HL-60/S4 (cell line): ENCODE results near the gene ZBTB42.

ENCODE experiments used
- in situ Hi-C: fragments of 300-500 bp; cut with MboI; formaldehyde crosslinking; loops from 2 replicates; pipeline ENCODE4 v1.14.3; 2022; ENCODE audit warnings: low sequenced_read_pairs

Gene ZBTB42

DNA sequence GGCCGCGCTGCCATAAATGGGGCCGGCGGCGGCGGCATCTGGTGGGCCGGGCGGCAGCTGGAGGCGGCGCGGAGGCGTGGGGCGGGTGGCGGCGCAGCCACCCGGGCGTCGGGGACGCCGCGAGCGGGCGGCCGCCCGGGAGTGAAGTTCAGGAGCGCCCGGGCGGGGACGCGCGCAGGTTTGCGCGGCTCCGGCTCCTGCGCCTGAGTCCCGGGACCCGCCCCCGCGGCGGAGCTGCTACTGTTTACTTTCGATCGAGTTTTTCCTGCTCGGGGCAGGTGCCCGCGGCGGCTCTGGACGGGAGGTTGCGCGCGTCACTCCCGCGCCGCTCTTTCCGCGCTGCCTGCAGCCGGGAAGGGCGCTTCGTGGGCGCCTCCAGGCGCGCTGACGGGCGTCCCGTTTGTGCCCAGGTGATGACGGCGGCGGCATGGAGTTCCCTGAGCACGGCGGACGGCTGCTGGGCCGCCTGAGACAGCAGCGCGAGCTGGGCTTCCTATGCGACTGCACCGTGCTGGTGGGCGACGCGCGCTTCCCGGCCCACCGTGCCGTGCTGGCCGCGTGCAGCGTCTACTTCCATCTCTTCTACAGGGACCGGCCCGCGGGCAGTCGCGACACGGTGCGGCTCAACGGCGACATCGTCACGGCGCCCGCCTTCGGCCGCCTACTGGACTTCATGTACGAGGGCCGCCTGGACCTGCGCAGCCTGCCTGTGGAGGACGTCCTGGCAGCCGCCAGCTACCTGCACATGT is at the start of gene ZBTB42:
Gene ZBTB42 (plus strand): TSS at position 331 of the 749 bp plus-strand sequence. CDS start 97 bp downstream, at position 428.
- in situ Hi-C loops = no loop called here

DNA sequence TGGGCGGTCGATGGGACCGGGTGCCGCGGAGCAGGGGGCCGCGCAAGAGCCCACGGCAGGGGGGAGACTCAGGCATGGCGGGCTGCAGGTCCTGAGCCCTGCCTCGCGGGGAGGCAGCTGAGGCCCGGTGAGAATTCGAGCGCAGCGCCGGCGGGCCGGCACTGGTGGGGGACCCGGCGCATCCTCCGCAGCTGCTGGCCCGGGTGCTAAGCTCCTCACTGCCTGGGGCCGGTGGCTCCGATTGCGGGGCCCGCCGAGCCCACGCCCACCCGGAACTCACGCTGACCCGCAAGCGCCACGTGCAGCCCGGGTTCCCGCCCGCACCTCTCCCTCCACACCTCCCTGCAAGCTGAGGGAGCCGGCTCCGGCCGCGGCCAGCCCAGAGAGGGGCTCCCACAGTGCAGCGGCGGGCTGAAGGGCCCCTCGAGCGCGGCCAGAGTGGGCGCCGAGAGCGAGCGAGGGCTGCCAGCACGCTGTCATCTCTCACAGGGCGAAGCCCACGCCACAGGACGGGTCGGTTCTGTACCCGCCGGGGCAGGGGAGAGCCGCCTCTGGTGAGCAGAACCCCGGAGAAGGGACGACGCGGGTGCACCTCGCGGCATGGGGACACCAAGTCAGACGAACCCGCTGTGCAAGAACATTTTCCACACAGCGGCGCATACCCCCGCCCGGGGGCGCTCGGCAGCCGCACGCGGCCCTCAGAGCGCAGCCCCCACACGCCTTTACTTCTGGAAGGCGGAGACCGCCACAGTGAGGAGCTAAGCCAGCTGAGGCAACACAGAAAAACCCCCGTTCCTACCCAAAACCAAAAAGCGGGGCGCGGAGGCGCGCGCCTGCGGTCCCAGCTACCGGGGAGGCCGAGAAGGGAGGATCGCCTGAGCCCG is 49.1 kb upstream of the ZBTB42 start:
- in situ Hi-C loops = no loop called here

DNA sequence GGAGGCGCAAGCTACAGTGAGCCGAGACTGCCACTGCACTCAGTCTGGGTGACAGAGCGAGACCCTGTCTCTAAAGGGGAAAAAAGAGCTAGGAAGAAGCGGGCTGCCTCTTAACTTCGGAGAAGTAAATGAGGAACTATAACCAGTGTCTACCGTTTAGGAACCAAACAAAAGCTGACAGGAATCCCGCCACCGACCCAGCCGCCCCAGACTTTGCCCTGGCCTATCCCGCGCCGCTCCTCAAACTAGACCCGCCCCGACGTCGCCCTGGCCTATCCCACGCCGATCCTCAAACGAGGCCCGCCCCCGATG is 48.5 kb upstream of the ZBTB42 start:
- in situ Hi-C loops = no loop called here

DNA sequence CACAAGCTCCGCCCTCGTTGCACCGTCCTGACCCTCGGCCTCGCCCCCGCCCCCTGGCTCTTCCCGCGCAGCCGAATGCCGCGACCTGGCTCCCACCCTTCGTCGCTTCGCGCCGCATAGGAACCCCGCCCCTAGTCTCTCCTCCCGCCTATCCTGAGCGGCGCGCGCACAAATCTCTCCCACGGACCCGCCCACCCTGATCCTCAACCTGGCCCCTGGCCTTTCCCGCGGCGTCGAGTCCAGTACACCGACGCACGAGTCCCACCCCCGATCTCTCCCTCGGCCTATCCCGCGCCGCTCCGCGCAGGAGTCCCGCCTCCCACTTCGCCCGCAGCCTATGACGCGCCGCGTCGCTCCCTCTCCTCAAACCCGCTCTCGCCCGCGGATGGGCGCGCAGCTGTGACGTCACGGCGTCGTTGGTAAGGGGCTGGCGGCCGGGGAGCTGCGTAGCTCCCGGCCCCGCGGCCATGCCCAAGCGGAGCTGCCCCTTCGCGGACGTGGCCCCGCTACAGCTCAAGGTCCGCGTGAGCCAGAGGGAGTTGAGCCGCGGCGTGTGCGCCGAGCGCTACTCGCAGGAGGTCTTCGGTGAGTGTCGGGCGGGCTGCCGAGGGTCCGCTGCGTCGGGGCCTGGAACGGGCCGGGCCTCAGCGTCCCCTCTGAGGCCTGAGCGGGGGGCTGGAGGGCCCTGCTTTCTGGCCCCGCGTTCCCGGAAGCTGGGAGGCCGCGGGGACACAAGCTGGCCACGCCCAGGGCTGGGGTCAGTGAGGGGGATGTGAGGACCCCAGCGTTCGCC is 48.0 kb upstream of the ZBTB42 start, which contains the start of gene SIVA1:
Gene SIVA1 (plus strand): TSS at position 413 of the 793 bp plus-strand sequence. CDS start 55 bp downstream, at position 468.
- in situ Hi-C loops = no loop called here

DNA sequence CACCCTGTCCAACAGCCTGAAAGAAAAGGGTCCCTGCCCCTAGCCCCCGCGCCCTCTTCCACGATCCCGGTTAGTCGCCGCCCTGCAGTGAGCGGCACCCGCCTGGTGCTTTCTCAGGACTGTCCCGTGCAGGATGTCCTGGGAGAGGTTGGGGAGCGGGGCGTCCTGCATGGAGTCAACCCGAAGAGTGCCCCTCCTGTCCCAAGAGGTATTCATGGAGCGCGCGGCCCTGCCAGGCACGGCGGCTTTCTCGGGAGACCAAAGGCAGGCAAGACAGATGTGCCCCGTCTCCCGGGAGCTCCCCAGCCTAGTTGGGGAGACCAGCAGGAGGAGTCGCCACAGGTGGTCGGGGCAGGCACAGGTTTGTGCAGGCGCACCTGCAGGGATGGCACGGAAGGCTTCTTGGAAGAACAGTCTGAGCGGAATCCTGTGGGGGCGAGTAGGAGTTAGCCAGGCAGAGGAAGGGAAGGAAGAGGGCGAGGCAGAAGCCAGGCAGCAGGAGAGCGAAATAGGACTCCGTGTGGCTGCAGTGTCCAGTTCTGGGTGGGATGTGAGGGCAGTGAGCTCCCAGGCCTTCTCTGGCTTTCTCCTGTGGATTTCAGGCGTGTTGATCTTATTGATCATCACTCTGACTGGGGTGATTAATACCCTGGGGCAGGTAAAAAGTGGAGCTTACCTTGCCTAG is 47.2 kb upstream of the ZBTB42 start:
- in situ Hi-C loops = no loop called here

DNA sequence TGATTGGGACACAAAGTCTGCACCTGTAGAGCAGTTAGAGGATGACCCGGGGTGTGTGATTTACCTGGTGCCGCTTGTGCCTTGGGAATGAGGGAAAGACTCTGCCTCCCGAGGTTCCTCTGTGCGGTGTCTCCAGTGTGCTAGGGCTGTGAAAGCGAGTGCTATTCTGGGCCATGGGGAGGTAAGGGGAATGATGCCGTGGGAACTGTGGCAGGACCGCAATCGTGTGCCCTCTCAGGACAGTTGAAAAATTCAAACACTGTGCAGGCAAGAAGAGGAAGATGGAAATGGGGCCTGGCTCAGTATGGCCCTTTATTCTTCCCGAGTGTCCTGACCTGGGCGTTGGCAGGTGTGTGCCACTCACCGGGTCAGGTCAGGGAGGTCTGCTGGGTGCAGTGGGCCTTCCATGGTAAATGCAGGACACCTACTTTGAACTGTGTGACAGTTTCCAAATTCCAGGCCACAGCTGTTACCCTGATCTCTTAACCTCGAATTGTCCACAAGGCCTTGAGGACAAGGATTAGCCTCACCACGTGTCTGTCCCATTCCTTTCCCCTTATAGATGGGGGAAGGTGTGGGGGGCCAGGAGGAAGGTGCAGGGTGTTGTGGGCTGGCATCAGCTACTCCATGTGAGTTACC is 46.6 kb upstream of the ZBTB42 start:
- in situ Hi-C loops = no loop called here

DNA sequence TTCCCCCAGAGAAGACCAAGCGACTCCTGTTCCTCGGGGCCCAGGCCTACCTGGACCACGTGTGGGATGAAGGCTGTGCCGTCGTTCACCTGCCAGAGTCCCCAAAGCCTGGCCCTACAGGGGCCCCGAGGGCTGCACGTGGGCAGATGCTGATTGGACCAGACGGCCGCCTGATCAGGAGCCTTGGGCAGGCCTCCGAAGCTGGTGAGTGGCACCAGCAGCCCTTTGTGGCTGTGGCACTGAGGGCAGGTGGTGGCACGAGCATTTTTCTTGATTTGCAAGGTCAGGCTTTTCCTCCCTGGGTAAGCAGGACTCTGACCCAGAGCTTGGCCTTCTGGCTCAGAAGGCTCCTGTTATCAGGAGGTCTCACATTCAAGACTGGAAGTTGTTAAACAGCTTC is 45.3 kb upstream of the ZBTB42 start:
- in situ Hi-C loops = no loop called here

DNA sequence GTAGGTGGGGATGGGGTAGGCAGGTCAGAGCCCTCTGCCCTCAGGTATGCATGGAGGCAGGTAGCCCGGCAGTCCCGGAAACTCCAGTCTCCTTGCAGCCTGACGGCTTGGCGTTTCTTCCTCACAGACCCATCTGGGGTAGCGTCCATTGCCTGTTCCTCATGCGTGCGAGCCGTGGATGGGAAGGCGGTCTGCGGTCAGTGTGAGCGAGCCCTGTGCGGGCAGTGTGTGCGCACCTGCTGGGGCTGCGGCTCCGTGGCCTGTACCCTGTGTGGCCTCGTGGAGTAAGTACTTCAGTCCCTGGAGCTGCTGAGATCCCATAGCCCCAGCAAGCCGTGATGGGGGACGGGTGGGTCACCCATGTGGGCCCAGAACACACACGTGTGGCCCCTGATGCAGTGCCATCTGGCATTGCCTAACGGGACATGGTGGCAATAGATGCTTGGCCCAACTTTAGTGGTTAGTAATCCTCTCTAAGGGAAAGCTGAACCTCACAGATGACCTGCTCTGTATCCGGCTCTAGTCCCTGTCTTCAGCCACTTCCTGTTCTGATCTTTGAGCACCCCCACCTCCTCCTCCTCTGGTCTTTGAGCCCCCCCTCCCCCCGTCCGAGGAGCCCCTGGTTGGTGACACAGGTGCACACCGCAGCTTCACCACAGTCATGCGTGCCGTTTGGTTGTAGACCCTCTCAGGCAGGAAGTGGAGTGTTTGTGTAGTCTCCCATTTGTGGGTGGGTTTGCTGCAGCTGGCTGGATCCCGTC is 44.2 kb upstream of the ZBTB42 start:
- in situ Hi-C loops = no loop called here

DNA sequence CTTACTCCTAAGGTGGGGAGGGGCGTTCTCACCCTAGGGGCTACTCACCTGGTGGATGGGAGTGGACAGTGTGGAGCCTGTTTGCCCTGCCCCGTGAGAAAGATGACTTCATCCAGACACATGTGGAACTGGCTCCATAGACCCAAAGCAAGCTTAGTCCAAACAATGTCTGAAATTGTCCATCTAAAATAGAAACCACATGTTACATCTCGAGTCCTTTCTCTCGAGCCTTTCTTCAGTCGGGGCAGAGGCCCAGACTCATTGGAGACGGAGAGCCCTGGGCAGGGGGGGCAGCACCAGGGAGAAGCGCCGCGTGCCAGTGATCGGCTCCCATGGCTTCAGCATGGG is 43.7 kb upstream of the ZBTB42 start:
- in situ Hi-C loops = no loop called here

DNA sequence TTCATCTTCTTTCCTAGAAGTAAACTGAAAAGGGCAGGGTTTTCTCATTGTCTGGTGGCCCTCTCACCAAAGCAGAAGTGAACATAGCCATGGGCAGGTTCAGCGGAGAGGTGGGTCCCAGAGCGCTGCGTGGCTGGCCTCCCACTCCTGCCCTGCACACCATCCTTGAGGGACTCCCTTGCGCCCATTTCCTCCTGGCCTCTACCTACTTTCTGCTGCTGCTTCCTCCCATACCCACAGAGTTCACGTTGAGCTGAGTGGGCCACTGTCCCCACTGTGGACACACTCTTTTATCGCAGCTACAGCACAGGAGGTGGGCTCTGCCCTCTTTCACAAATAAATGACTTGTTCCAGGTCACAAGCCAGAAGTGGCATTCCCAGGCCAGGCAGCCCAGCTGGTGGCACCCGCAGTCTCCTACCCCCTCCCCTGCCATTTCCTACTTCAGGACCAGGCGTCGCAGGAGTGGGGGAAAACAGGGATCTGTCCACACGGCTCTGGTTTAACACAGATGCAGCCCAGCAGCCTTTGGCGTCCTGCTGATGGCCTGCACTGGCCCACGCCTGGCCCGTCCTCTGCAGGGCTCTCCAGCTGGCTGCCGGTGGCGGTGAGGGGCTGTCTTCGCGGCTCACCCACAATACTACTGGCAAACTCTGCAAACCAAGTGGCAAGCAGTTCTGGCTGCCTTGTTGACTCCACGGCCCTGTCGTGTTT is 43.1 kb upstream of the ZBTB42 start:
- in situ Hi-C loops = no loop called here

DNA sequence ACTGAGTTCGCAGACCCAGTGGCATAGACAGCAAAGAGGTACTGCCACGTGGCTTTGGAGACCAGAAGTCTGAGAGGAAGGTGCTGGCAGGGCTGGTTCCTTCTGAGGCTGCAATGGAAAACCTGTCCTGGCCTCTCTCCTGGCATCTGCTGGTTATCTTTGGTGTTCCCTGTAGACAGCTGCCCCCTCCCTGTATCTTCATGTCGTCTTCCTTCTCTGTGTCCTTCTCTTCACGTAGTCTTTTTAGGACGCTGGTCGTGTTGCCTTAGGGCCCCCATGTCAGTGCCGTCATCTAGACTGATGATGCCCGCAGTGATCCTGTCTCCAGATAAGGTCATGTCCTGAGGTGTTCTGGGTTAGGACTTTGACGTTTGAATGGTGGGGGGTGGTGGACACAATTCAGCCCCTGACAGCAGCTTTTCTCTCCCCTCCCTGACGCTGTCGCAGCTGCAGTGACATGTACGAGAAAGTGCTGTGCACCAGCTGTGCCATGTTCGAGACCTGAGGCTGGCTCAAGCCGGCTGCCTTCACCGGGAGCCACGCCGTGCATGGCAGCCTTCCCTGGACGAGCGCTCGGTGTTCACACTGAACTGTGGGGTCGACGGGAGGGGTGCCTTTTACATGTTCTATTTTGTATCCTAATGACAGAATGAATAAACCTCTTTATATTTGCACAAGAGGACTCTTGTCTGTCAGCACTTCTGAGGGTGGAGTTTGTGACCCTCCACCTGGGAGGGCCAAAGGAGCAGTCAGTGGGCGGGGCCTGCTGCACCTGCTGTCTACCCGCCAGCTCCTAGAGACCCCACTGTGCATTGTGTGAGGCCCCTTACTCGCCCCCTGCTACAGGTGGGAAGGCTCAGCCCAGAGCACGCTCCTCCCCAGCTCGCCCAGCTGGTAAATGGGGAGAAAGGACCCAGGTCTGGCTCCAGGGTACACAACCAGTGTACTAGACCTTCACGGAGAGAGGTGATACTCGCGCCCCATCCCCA is 41.6 kb upstream of the ZBTB42 start:
- in situ Hi-C loops = no loop called here

DNA sequence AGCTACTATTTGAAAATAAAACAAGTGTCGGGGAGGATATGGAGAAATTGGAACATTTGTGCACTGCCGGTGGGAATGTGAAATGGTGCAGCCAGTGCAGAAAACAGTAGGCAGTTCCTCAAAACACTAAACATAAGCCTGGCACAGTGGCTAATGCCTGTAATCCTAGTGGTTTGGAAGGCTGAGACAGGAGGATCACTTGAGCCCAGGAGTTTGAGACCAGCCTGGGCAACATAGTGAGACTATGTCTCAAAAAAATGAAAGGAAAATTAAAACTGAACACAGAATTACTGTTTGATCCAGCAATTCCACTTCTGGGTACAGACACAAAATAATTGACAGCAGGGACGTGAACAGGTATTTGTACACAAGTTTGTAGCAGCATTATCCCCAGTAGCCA is 35.4 kb upstream of the ZBTB42 start:
- in situ Hi-C loops = no loop called here

DNA sequence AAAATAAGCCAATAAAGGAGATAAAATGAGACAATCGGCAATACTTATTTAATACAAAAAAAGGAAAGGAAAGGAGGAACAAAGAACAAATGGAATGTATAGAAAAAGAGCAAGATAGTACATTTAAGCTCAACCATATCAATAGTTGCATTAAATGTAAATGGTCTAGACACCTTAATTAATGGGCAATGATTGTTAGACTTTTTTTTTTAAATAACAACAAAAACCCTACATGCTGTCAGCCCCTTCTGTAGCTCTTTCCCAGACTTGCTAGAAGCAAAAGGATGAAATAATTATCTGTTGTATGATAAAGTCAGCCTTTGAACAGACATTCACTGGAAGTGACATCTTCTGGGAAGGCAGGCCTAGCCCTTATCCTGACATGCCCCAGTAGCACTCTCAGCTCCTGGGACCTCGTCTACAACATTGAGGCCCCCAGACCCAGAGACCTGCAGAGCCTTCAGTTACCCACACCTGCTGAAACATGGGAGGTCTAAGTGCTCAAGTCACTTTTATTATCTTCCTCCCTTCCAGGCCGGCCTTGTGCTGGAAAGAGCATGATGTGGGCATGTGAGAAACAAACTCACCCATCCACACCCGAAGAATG is 34.5 kb upstream of the ZBTB42 start:
- in situ Hi-C loops = no loop called here

DNA sequence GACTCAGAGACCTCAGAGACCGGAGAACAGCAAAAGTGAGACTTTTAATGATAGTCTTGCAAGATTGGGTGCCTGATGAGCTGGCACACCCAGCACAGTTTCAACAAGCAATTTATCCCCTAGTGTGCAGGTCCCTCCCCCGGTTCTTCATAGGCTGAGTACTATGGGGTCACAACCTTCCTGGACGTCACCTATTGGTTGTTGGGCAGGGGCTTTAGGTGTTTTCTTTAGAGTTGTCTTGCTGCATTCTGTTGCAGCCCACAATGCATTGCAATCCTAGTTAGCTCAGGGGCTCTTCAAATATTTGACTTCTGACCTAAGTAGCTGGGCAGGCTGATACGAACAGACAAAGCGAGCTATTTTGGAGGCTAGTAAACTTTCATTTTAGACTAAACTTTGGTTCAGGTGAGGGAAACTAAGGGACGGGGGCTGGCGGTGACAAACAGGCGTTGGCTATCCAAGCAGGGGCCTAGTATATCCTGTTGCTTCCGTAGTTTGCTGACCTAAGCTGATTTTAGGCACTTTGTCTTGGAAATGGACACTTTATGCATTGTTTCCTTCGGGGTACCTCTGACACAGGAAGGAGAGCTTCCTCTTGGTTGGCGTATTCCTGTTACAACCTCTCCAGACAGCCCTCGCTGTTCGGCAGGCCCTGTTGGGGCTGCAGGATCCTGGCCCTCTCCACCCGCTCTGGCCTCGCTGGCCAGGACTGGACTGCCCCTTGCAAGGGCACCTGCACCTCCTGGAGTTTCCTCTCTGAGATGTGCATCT is 33.9 kb upstream of the ZBTB42 start:
- in situ Hi-C loops = no loop called here

DNA sequence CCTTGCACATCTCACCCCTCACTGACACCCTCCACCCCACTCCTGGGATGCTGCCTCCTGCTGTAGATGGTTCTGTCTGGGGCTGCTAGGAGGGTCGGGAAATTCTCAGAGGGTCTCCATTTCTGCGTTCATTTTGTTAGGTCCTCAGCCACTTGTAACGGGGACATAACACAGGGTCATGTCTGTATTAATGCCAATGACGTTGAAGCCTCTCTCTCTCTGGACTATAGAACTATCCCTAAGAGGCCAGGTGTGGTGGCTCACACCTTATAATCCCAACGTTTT is 33.3 kb upstream of the ZBTB42 start:
- in situ Hi-C loops = no loop called here

DNA sequence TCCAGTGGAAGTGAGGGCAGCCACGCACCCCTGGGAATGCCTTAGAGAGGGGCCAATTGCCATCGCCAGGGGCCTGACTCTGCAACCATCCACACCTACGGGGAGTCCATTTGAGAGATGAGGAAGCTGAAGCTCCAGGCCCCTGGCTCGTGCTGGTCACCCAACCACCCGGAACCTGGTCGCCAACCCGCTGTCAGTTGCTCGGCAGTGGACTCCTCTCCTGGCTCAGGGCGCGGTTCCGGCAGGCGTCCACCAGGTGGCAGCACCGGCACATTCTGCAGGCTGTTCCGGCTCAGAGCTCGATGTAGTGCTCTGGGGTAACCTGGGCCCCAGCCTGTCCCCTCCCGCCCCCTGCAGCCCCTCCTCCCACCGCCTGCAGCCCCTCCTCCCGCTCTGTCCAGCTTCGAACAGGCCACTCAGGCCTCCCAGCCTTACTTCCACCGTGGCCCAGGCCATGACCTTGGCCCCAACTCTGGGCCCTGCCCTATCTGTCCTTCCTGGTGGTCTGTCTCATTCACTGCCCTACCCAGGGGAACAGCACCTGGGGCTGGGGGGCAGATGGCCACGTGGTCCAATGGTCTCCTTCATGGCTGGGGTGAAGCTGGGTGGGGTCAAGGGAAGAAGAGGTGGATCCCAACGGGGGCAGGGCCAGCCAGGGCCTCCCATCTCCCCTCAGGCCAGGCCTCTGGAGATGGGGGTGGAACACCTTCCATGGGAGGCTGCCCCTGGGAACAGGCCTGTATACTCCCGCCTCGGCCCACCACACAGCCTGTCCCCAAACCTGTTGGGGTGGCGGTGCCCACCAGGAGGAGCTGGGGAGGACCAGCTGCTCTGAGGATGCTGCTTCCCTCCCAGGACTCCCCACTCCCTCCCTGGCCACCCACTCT is 32.2 kb upstream of the ZBTB42 start:
- in situ Hi-C loops = no loop called here
